Stimulated activated CD4-positive, alpha-beta T cell treated with anti-CD3 and anti-CD28 coated beads, TNF-alpha, amount 100 ng/mL, for 1 hour (primary cell): ENCODE measurements around the gene BHLHE40.

Experiments used
- DNase-seq, 3 donors: peaks; one replicate each; pipeline ENCODE4 v3.0.0-alpha.2; 2020; ENCODE audit warnings: low read depth in 3 of 3, low spot score in 1 of 3

Gene BHLHE40

GRCh38 chr3:5016211-5017161 lies 37.2 kb downstream of the BHLHE40 start:
- no peak for DNase-seq

- DNase-seq, result no peak
These were observed 38.8 kb downstream of the BHLHE40 start for GRCh38 chr3:5017925-5018531.

DNA sequence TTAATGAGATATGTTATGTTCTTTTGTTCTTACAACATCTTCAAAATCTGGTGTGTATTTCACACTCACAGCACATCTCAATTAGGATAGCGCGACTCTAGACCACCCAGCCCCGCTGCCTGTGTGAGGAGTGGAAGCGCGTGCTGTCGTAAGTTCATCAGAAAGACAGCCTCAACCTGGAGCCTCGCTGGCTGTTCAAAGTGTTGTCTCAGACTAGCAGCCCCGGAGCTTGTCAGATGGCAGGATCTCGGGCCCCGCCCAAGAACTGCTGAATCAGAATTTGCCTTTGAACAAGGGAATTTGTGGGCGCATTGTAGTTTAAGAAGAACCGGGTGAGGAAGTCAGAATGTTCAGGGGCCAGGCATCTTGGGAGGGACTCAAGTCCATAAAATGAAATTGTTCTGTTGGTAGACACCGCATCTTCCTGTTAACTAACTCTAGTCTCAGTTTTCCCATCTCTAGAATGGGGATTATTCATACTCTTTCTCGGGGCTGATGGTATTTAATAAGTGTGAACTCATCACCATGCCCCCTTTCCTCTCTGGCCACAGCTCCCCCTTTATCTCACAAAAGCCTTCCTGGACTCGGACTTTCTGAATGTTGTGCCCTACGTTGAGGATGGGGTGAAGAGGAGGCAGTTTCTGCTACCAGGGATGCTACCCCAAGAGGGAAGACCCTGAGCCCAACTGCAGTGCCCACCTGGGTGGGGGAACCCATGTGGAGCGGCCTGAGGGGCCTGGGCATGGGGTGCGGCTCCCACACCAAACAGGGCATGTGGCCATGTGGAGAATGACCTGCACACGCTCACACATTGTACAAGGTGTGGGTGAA lies 40.4 kb downstream of the BHLHE40 start:
- DNase-seq, result peak; percentile 48 to 54 (median 54)

DNA sequence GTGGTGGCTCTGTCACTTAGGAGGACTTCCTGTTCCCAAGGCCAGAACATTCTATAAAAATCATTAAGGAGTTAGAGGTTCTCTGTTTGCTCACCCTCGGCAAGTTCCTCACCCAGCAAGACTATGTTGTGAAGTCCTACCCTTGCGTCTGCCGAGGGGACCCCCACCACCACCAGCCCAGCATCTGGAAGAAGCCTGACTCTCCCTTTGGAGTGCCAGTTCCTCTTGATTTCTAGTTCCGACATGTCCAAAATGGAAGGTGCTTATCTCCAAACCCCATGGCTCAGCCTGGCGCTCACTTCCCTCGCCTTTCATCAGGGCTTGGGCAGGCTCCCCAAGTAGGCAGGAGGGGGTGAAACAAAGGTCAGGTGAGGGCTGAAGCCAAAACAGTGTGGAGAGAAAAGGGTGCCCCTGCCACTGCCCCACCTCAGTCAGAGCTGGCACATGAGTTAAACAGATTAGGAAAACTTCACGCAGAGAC lies 41.0 kb downstream of the BHLHE40 start:
- no peak for DNase-seq

- DNase-seq, result no peak
These were observed 42.2 kb downstream of the BHLHE40 start for GRCh38 chr3:5021116-5022092.

GRCh38 chr3:5022187-5022965 lies 43.1 kb downstream of the BHLHE40 start:
- DNase-seq, result no peak

DNA sequence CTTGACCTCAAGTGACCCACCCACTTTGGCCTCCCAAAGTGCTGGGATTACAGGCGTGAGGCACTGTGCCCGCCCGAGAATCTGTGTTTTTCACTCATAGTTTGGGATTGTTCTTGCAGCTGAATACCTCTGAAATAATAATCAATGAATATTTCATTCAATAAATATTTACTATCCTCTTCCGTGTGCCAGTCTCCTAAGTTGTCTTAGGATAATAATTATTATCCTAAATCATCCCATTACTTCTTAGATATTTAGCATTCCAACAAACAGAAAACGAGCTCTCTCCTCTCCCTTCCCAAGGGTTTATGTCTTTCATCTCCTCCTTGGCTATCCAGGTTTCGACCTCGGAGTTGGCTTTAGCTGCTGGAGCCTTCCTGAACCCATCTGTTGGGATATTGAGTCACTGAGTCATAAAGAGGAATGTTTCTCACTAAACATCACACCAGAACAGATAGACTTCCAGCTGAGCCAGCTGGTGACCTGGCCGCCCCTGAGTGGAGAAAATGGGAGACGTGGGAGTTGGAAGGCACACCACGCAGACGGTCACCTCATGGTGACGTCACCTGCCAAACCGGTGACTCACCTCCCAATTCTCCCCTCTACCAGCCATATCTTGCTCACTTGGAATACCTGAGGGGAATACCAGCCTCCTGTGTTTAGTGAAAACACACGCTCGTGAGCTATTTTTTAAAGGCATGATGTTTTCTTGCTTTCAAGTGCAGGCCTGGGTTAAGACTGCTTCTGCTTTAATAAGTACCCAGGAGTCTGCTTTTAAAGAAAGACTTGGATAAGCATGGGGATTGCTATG lies 43.9 kb downstream of the BHLHE40 start:
- DNase-seq, result no peak

GRCh38 chr3:5023777-5024346 lies 44.6 kb downstream of the BHLHE40 start:
- no peak for DNase-seq

DNA sequence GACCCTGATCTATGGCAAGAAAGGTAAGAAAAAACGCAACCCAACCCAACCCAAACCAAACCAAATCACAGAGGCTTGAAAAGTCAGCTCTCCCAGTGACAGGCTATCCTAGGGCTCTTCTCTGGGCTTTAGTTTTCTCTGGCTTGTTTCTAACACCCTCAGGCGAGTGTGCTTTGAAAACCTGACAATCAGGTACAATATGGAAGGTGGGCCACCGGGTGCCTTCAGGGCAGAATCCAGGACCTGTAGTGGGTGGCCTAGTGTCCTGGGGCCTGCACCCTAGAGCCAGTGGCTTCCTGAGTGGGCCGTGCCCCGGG lies 46.8 kb downstream of the BHLHE40 start:
- peak in 1 of 3 donors; percentile 10 for DNase-seq

DNA sequence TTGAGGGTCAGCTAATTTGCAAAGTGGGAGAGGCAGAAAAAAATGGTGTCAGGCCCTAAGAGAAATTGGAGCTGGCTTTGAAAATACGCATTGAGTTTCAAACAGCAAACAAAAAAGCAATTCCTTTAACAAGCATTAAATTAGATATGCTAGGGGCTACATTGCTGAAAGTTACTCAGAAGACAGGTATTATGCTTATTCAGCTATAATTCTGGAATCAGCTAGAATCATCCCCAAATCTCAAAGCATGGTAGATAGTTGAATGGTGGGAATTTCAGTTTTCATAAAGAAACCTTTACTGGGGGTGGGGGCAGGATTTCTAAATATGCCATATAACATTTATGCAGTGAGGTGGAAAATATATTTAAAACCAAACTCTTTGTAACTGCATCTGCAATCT lies 50.5 kb downstream of the BHLHE40 start:
- DNase-seq, result no peak

GRCh38 chr3:5030152-5030551 lies 50.9 kb downstream of the BHLHE40 start:
- no peak for DNase-seq

GRCh38 chr3:5032844-5033243 lies 53.6 kb downstream of the BHLHE40 start:
- no peak for DNase-seq
